IMR-90 (cell line): Measurements from ENCODE around the gene NTRK2. TPM values are rescaled to one million over a fixed set of nuclear protein-coding genes. Genes with fewer than 3 reads are reported as not detected.

Experiments used
- ATAC-seq: fragments of 200-7000 bp; cut with Tn5 transposase; 2 replicates; pipeline ENCODE4 v1.9.1; 2020; ENCODE audit warnings: low read depth, mild to moderate bottlenecking, moderate library complexity
- BruUV-seq: library from RNA; stranded (reverse); fragments of 400-500 nt; replicated peaks from 2 replicates; lab custom pipeline; 2021; lab: Mats Ljungman, UMichigan
- CTCF ChIA-PET: fragments of 300-600 bp; formaldehyde crosslinking; extraction: SDS; loops from one replicate; lab custom pipeline; 2021; ENCODE audit warnings: antibody characterized with exemption; lab: Yijun Ruan, JAX
- POLR2A ChIA-PET: fragments of 300-600 bp; sonication (Branson Sonifier 250); formaldehyde crosslinking; loops from one replicate; lab custom pipeline; 2022; ENCODE audit warnings: antibody characterized with exemption; ENCODE audit not compliant: unreplicated experiment; lab: Charles Lee
- DNase-seq: peaks from one replicate; pipeline ENCODE4 v3.0.0; 2013
- H2AFZ ChIP-seq: replicated peaks from 2 replicates; pipeline ENCODE3; 2013; ENCODE audit warnings: low read length, mild to moderate bottlenecking; ENCODE audit not compliant: poor library complexity
- H2AK5ac ChIP-seq: 2 replicates; pipeline ENCODE4 v1.6.1; 2013; ENCODE audit warnings: low read depth, low read length, inconsistent platforms
- H2AK9ac ChIP-seq: replicated peaks from 2 replicates; pipeline ENCODE3; 2013; ENCODE audit warnings: mild to moderate bottlenecking, low read depth, low read length, moderate library complexity; ENCODE audit not compliant: poor library complexity
- H2BK120ac ChIP-seq: 2 replicates; pipeline ENCODE4 v1.6.1; 2013; ENCODE audit warnings: low read depth, low read length, inconsistent platforms
- H2BK15ac ChIP-seq: 3 replicates; pipeline ENCODE4 v1.6.1; 2013; ENCODE audit warnings: low read depth, low read length, inconsistent platforms
- H2BK20ac ChIP-seq: 2 replicates; pipeline ENCODE4 v1.6.1; 2013; ENCODE audit warnings: low read depth, mild to moderate bottlenecking, inconsistent platforms, low read length, moderate library complexity
- H2BK5ac ChIP-seq: 2 replicates; pipeline ENCODE4 v1.6.1; 2013; ENCODE audit warnings: mild to moderate bottlenecking, low read depth, low read length, inconsistent platforms; ENCODE audit not compliant: poor library complexity, severe bottlenecking
- H3K14ac ChIP-seq: replicated peaks from 2 replicates; pipeline ENCODE4 v1.6.1; 2013; ENCODE audit warnings: low read depth, low read length, inconsistent platforms
- H3K18ac ChIP-seq: 2 replicates; pipeline ENCODE4 v1.6.1; 2013; ENCODE audit warnings: low read depth, low read length, control low read depth
- H3K23ac ChIP-seq: 2 replicates; pipeline ENCODE4 v1.6.1; 2013; ENCODE audit warnings: low read depth, low read length, inconsistent platforms
- H3K27ac ChIP-seq: 2 replicates; pipeline ENCODE4 v1.5.1; 2013; ENCODE audit warnings: mild to moderate bottlenecking, control low read depth, low read length; ENCODE audit not compliant: insufficient read depth
- H3K27me3 ChIP-seq: 2 replicates; pipeline ENCODE4 v1.6.1; 2013; ENCODE audit warnings: low read length; ENCODE audit not compliant: control insufficient read depth, insufficient read depth
- H3K36me3 ChIP-seq: 2 replicates; pipeline ENCODE4 v1.6.1; 2013; ENCODE audit warnings: low read length, mixed read lengths; ENCODE audit not compliant: control insufficient read depth, insufficient read depth
- H3K4ac ChIP-seq: 2 replicates; pipeline ENCODE4 v1.6.1; 2013; ENCODE audit warnings: low read depth, low read length, inconsistent platforms
- H3K4me1 ChIP-seq: 2 replicates; pipeline ENCODE4 v1.6.1; 2013; ENCODE audit warnings: low read length, mixed read lengths; ENCODE audit not compliant: control insufficient read depth, insufficient read depth
- H3K4me2 ChIP-seq: 2 replicates; pipeline ENCODE4 v1.6.1; 2013; ENCODE audit warnings: low read depth, mild to moderate bottlenecking, control low read depth, low read length, moderate library complexity
- H3K4me3 ChIP-seq: 2 replicates; pipeline ENCODE4 v1.5.1; 2013; ENCODE audit warnings: low read depth, mild to moderate bottlenecking, control low read depth, low read length, moderate library complexity; ENCODE audit not compliant: insufficient read depth
- H3K56ac ChIP-seq: 2 replicates; pipeline ENCODE4 v1.6.1; 2013; ENCODE audit warnings: low read length, inconsistent platforms; ENCODE audit not compliant: insufficient read depth; ENCODE audit errors: extremely low read depth
- H3K79me1 ChIP-seq, 2 experiments: 2 replicates each; pipeline ENCODE4 v1.6.1; 2013; ENCODE audit warnings: low read length in 2 of 2, inconsistent platforms in 1 of 2, low read depth in 1 of 2
- H3K9ac ChIP-seq: 2 replicates; pipeline ENCODE4 v1.6.1; 2013; ENCODE audit warnings: low read depth, low read length, control low read depth
- H3K9me1 ChIP-seq: 2 replicates; pipeline ENCODE4 v1.6.1; 2013; ENCODE audit warnings: low read length, inconsistent platforms; ENCODE audit not compliant: insufficient read depth
- H3K9me3 ChIP-seq: 2 replicates; pipeline ENCODE4 v1.6.1; 2013; ENCODE audit warnings: low read length; ENCODE audit not compliant: control insufficient read depth, insufficient read depth
- H4K20me1 ChIP-seq: 2 replicates; pipeline ENCODE4 v1.6.1; 2013; ENCODE audit warnings: low read length, inconsistent platforms; ENCODE audit not compliant: insufficient read depth
- H4K5ac ChIP-seq: 2 replicates; pipeline ENCODE4 v1.6.1; 2013; ENCODE audit warnings: mild to moderate bottlenecking, low read depth, low read length, control low read depth
- H4K8ac ChIP-seq, 2 experiments: 2 replicates each; pipeline ENCODE4 v1.6.1; 2013; ENCODE audit warnings: low read depth in 2 of 2, low read length in 2 of 2, control low read depth in 1 of 2, inconsistent platforms in 1 of 2
- H4K91ac ChIP-seq: 2 replicates; pipeline ENCODE4 v1.6.1; 2013; ENCODE audit warnings: low read depth, low read length, inconsistent platforms; ENCODE audit not compliant: insufficient read depth
- CEBPB ChIP-seq: IDR thresholded peaks from 2 replicates; pipeline ENCODE4 v1.6.1; 2012; ENCODE audit warnings: low read depth, low read length, improper control_type of control experiment
- MAFK ChIP-seq: IDR thresholded peaks from 2 replicates; pipeline ENCODE4 v1.6.1; 2012; ENCODE audit warnings: low read depth, low read length, improper control_type of control experiment
- MAZ ChIP-seq: IDR thresholded peaks from 2 replicates; pipeline ENCODE4 v1.6.1; 2012; ENCODE audit warnings: low read depth, mild to moderate bottlenecking, low read length, improper control_type of control experiment, moderate library complexity, borderline replicate concordance
- MXI1 ChIP-seq: IDR thresholded peaks from 2 replicates; pipeline ENCODE4 v1.6.1; 2012; ENCODE audit warnings: low read depth, mild to moderate bottlenecking, low read length, moderate library complexity, borderline replicate concordance
- RAD21 ChIP-seq: IDR thresholded peaks from 2 replicates; pipeline ENCODE4 v1.6.1; 2012; ENCODE audit warnings: low read length, improper control_type of control experiment
- RFX5 ChIP-seq: IDR thresholded peaks from 2 replicates; pipeline ENCODE4 v1.8.0; 2012; ENCODE audit warnings: low read depth, mild to moderate bottlenecking, low read length, moderate library complexity
- WGBS, 2 experiments: methylation state at CpG; one replicate each; pipeline versions ENCODE4 v1.1.5 to v1.1.7; 2013; ENCODE audit warnings: missing lambda C conversion rate in 2 of 2; ENCODE audit not compliant: insufficient read length in 1 of 2; ENCODE audit errors: extremely low coverage in 2 of 2; 5-methylcytosine and 5-hydroxymethylcytosine counted together
- dilution Hi-C: fragments of 300-500 bp; cut with HindIII; formaldehyde crosslinking; loops from one replicate; pipeline ENCODE4 v1.14.3; 2018; ENCODE audit warnings: low sequenced_read_pairs; ENCODE audit not compliant: unreplicated experiment
- in situ Hi-C: fragments of 300-500 bp; cut with MboI; formaldehyde crosslinking; loops from 3 replicates; pipeline ENCODE4 v1.14.3; 2019; ENCODE audit warnings: low sequenced_read_pairs, inconsistent platforms, mixed read lengths
- intact Hi-C: fragments of 100-400 bp; cut with micrococcal nuclease; formaldehyde crosslinking; loops from 2 replicates; pipeline ENCODE4 v1.10.0; 2022
- polyA plus RNA-seq, 3 experiments: library from polyadenylated mRNA; depleted of rRNA; stranded (reverse); fragments of >200 nt; gene quantifications; 2 replicates each; pipeline ENCODE4 v1.2.3, GENCODE V29; 2012; ENCODE audit warnings: low replicate concordance in 1 of 3
- total RNA-seq: library from RNA; depleted of rRNA; stranded (reverse); fragments of >200 nt; gene quantifications from 2 replicates; pipeline ENCODE4 v1.2.3, GENCODE V29; 2012

NTRK2 gene
- total and polyA plus RNA-seq, 2 of the 4 experiments (the other 2 are of a cell fraction): under 0.01 to 0.02 TPM

- in situ Hi-C loops (no loop called here), intact Hi-C loops (no loop called here), dilution Hi-C loops (no loop called here)
- no TSS peak for BruUV-seq
- Histone ChIP-seq H3K4me1 (no peaks in the 10 kb centered on the region), H4K91ac (no peak overlapping the region), H3K36me3 (no peaks in the 10 kb centered on the region), H3K23ac (no peak overlapping the region), H2AK9ac (no peak overlapping the region), H4K5ac (no peak overlapping the region), H2BK120ac (no peak overlapping the region), H3K56ac (no peak overlapping the region), H3K18ac (no peak overlapping the region), H3K27ac (no peak overlapping the region), H2BK5ac (no peak overlapping the region), H4K20me1 (no peaks in the 10 kb centered on the region), H2BK15ac (no peak overlapping the region), H2AFZ (no peak overlapping the region), H3K14ac (no peak overlapping the region), H3K9me3 (peaks cover 12% of the 10 kb centered on the region; the same call in 1 of the 2 replicates), H3K9me1 (no peaks in the 10 kb centered on the region), H3K79me1 (no peaks in the 10 kb centered on the region), H3K4me3 (no peak overlapping the region), H3K9ac (no peak overlapping the region), H3K4me2 (no peak overlapping the region), H4K8ac (no peak overlapping the region), H2AK5ac (no peak overlapping the region), H3K27me3 (no peaks in the 10 kb centered on the region), H3K4ac (no peak overlapping the region), H2BK20ac (no peak overlapping the region)
- no CpG with 5 or more reads among the region's 2 CpGs for WGBS, 2 experiments
- TF ChIP-seq MAFK (no peak), RFX5 (no peak), MXI1 (no peak), CEBPB (no peak), RAD21 (no peak), MAZ (peak; percentile 26; the same call in 1 of the 2 replicates)
- ChIA-PET POLR2A (no interaction called here), CTCF (no interaction called here)
- DNase-seq (no peak), ATAC-seq (no peak)
These were observed 193.3 kb downstream of the NTRK2 start for GRCh38 chr9:84862810-84863287.
